ENCODE results near the gene FPR3. TPM values are rescaled to one million over a fixed set of nuclear protein-coding genes. Genes with fewer than 3 reads are reported as not detected.
"Not testable (repeated sequence)": the region's sequence is repeated elsewhere in the genome, so short reads cannot be mapped to it uniquely, and the experiment has no call there.

Gene FPR3
- total RNA-seq, 1 donor from 2014 or later, result not detected

DNA sequence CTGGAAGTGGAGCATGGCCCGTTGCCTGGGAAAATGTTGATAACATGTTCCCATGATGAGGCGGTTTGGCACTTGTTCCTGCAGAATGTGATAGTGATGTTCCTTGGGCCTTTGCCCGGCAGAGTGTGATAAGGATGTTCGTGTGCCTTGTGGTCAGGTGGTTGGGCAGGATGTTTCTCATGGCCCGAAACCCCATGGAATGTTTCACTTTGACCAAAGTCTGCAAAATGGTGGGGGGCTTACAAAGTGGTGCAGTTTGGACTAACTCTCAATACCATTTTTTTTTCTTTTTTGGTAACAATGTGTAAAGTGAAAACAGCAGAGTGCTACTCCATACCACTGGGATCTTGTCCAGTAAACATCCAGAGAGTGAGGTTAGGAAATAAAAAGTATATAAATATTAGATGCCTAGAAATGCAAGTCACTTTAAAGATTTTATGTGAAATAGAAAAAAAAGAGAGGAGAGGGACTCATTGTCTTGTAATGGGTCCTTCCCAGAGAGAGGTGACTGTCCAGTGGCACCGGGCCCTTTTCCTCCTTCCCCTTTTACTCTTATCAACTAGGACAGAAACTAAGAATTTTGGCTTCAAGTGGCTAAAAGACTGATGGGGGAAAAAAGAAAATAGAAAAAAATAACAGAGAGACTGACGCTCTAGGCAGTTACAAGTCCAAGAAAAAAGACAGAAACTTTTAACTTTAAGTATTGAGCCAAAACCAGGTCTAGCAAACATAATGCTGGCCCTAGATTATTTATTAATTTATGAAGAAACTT, 5.7 kb downstream of the FPR3 start:
- H3K27me3 Mint-ChIP-seq (ENCODE audit: unreplicated experiment), result no peaks in the 10 kb centered on the region
- H3K36me3 Mint-ChIP-seq (ENCODE audit: unreplicated experiment), result peaks cover 1% of the 10 kb centered on the region
- H3K9me3 Mint-ChIP-seq (ENCODE audit: unreplicated experiment), result peaks cover 42% of the 10 kb centered on the region
- H3K27ac Mint-ChIP-seq (ENCODE audit: unreplicated experiment), result no peak overlapping the region
- DNase-seq (ENCODE audit: extremely low spot score, unreplicated experiment), result no peak
- TF ChIP-seq, protein P1, sequence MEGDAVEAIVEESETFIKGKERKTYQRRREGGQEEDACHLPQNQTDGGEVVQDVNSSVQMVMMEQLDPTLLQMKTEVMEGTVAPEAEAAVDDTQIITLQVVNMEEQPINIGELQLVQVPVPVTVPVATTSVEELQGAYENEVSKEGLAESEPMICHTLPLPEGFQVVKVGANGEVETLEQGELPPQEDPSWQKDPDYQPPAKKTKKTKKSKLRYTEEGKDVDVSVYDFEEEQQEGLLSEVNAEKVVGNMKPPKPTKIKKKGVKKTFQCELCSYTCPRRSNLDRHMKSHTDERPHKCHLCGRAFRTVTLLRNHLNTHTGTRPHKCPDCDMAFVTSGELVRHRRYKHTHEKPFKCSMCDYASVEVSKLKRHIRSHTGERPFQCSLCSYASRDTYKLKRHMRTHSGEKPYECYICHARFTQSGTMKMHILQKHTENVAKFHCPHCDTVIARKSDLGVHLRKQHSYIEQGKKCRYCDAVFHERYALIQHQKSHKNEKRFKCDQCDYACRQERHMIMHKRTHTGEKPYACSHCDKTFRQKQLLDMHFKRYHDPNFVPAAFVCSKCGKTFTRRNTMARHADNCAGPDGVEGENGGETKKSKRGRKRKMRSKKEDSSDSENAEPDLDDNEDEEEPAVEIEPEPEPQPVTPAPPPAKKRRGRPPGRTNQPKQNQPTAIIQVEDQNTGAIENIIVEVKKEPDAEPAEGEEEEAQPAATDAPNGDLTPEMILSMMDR (IDR thresholded peaks at IDR 0.05), result no peak
- no peaks in the 10 kb centered on the region for H3K4me1 Mint-ChIP-seq (ENCODE audit: unreplicated experiment)
- no peak overlapping the region for H3K4me3 Mint-ChIP-seq (ENCODE audit: unreplicated experiment)

- TF ChIP-seq, protein P1 (IDR thresholded peaks at IDR 0.05), result no peak
- H3K4me3 Mint-ChIP-seq (ENCODE audit: unreplicated experiment), result no peak overlapping the region
- no peaks in the 10 kb centered on the region for H3K27me3 Mint-ChIP-seq (ENCODE audit: unreplicated experiment)
- H3K36me3 Mint-ChIP-seq (ENCODE audit: unreplicated experiment), result peaks cover 1% of the 10 kb centered on the region
- no peak for DNase-seq (ENCODE audit: extremely low spot score, unreplicated experiment)
- no peak overlapping the region for H3K27ac Mint-ChIP-seq (ENCODE audit: unreplicated experiment)
- H3K9me3 Mint-ChIP-seq (ENCODE audit: unreplicated experiment), result peaks cover 45% of the 10 kb centered on the region
- H3K4me1 Mint-ChIP-seq (ENCODE audit: unreplicated experiment), result no peaks in the 10 kb centered on the region
Observed at GRCh38 chr19:51802775-51803174, 7.8 kb downstream of the FPR3 start.

DNA sequence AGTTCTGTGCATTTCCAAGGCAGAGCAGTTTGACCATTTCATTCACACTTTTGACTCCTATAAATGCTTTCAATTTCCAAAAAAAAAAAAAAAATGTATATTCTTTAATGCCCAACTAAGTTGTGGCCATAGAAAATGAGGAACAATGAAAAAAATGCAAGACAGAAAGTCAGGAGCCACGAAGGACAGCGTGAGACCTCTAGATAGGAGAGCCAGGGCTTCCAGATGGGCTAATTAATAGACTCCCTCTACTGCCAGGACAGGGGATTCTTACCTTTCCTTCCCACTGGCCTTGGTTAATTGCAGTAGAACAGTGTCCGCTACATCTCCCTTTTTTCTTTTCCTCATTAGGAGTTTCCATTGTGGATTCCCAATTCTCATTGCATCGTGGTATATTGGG, 8.6 kb downstream of the FPR3 start:
- TF ChIP-seq, protein P1 (IDR thresholded peaks at IDR 0.05), result no peak
- DNase-seq (ENCODE audit: extremely low spot score, unreplicated experiment), result no peak
- no peak overlapping the region for H3K27ac Mint-ChIP-seq (ENCODE audit: unreplicated experiment)
- no peaks in the 10 kb centered on the region for H3K4me1 Mint-ChIP-seq (ENCODE audit: unreplicated experiment)
- H3K27me3 Mint-ChIP-seq (ENCODE audit: unreplicated experiment), result no peaks in the 10 kb centered on the region
- no peak overlapping the region for H3K4me3 Mint-ChIP-seq (ENCODE audit: unreplicated experiment)
- peaks cover 50% of the 10 kb centered on the region for H3K9me3 Mint-ChIP-seq (ENCODE audit: unreplicated experiment)
- H3K36me3 Mint-ChIP-seq (ENCODE audit: unreplicated experiment), result peaks cover 1% of the 10 kb centered on the region

GRCh38 chr19:51803967-51804366, 9.0 kb downstream of the FPR3 start:
- Mint-ChIP-seq H3K27ac (ENCODE audit: unreplicated experiment) (no peak overlapping the region), H3K36me3 (ENCODE audit: unreplicated experiment) (peaks cover 1% of the 10 kb centered on the region), H3K9me3 (ENCODE audit: unreplicated experiment) (peaks cover 50% of the 10 kb centered on the region), H3K4me3 (ENCODE audit: unreplicated experiment) (no peak overlapping the region), H3K27me3 (ENCODE audit: unreplicated experiment) (no peaks in the 10 kb centered on the region), H3K4me1 (ENCODE audit: unreplicated experiment) (no peaks in the 10 kb centered on the region)
- no peak for DNase-seq (ENCODE audit: extremely low spot score, unreplicated experiment)
- TF ChIP-seq, protein P1 (IDR thresholded peaks at IDR 0.05), result no peak

- not testable (repeated sequence) for H3K27ac Mint-ChIP-seq (ENCODE audit: unreplicated experiment); DNase-seq (ENCODE audit: extremely low spot score, unreplicated experiment); H3K36me3 Mint-ChIP-seq (ENCODE audit: unreplicated experiment)
Observed at GRCh38 chr19:51804789-51805188, 9.8 kb downstream of the FPR3 start.

DNA sequence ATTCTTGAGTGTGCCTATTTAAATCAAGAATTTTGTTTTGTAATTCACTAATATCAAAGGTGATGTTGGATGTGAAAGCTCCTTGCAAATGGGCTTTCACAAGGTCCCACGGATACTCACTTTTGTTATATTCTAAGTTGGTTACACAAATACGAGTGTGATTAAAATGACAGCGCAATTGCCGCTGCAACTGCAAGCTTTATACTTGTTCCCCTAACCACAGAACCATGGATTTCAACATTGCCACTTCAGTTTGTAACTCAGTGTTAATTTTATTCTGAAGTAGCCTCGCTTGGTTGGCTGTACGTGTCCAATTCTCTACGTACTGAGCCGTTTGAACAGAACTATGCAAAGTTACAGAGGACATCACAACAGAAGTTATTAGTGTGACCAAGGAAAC, 10.4 kb downstream of the FPR3 start:
- DNase-seq (ENCODE audit: extremely low spot score, unreplicated experiment); H3K4me1 Mint-ChIP-seq (ENCODE audit: unreplicated experiment); H3K36me3 Mint-ChIP-seq (ENCODE audit: unreplicated experiment); H3K27me3 Mint-ChIP-seq (ENCODE audit: unreplicated experiment); H3K4me3 Mint-ChIP-seq (ENCODE audit: unreplicated experiment); H3K27ac Mint-ChIP-seq (ENCODE audit: unreplicated experiment): not testable (repeated sequence)
- peaks cover 46% of the 10 kb centered on the region for H3K9me3 Mint-ChIP-seq (ENCODE audit: unreplicated experiment)

More at GRCh38 chr19:51804789-51805188, 9.8 kb downstream of the FPR3 start:
- not testable (repeated sequence) for H3K4me3 Mint-ChIP-seq (ENCODE audit: unreplicated experiment); H3K27me3 Mint-ChIP-seq (ENCODE audit: unreplicated experiment); H3K4me1 Mint-ChIP-seq (ENCODE audit: unreplicated experiment)
- H3K9me3 Mint-ChIP-seq (ENCODE audit: unreplicated experiment), result peaks cover 48% of the 10 kb centered on the region

DNA sequence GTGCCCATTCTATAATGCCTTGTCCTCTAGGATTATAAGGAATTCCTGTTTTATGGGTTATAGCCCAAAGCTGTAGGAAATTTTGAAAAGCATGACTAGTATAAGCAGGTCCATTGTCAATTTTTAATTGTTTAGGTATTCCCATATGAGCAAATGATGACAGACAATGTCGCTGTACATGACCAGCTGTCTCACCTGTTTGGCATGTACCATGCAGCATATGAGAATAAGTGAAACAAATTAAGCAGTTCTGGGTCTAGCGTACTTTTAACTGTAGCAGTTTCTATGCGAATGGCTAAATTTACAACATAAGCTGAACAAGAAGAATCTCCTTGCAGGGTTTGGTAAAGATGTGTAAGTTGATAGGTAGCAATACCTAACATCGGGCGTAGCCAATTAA, 11.6 kb downstream of the FPR3 start:
- H3K4me3 Mint-ChIP-seq (ENCODE audit: unreplicated experiment); DNase-seq (ENCODE audit: extremely low spot score, unreplicated experiment); H3K27me3 Mint-ChIP-seq (ENCODE audit: unreplicated experiment); H3K4me1 Mint-ChIP-seq (ENCODE audit: unreplicated experiment); H3K27ac Mint-ChIP-seq (ENCODE audit: unreplicated experiment); H3K36me3 Mint-ChIP-seq (ENCODE audit: unreplicated experiment): not testable (repeated sequence)
- peaks cover 49% of the 10 kb centered on the region for H3K9me3 Mint-ChIP-seq (ENCODE audit: unreplicated experiment)
